ENCODE measurements around the gene PTTG2. TPM values are rescaled to one million over a fixed set of nuclear protein-coding genes. Genes with fewer than 3 reads are reported as not detected.

The PTTG2 gene
- polyA plus RNA-seq, 1 of the 3 experiments (the other 2 are of a cell fraction) = not detected

GRCh38 chr4:37960679-37961450 lies 667 bp downstream of the PTTG2 start (continued):
- TF ChIP-seq REST (IDR thresholded peaks at IDR 0.05; ENCODE audit: low read depth, low read length) = no peak

GRCh38 chr4:37964734-37965457 lies 4.7 kb downstream of the PTTG2 start:
- no peak for TF ChIP-seq FOXM1 (IDR thresholded peaks at IDR 0.05; ENCODE audit: low read depth)
- TF ChIP-seq REST (IDR thresholded peaks at IDR 0.05; ENCODE audit: low read depth, low read length) = no peak
- TF ChIP-seq SIN3A (IDR thresholded peaks at IDR 0.05; ENCODE audit: borderline replicate concordance, low read depth, low read length) = no peak
- TF ChIP-seq FOXJ3 (CRISPR knock-in tag; IDR thresholded peaks at IDR 0.05) = no peak
- no peak for TF ChIP-seq RCOR1 (IDR thresholded peaks at IDR 0.05; ENCODE audit: low read length)
- TF ChIP-seq TEAD4 (IDR thresholded peaks at IDR 0.05; ENCODE audit: borderline replicate concordance, insufficient read depth) = no peak
- TF ChIP-seq EZH2phosphoT487 (IDR thresholded peaks at IDR 0.05; ENCODE audit: borderline replicate concordance, low read depth) = no peak
- TF ChIP-seq NFIC (IDR thresholded peaks at IDR 0.05; ENCODE audit: borderline replicate concordance) = no peak
- no peak for TF ChIP-seq USF1 (IDR thresholded peaks at IDR 0.05; ENCODE audit: borderline replicate concordance, low read depth)
- TF ChIP-seq RFX5 (IDR thresholded peaks at IDR 0.05; ENCODE audit: low read length) = no peak
- no peak for TF ChIP-seq CTCF (IDR thresholded peaks at IDR 0.05)
- TF ChIP-seq ZBTB33 (IDR thresholded peaks at IDR 0.05; ENCODE audit: borderline replicate concordance, low read depth) = no peak
- TF ChIP-seq POLR2AphosphoS5 (IDR thresholded peaks at IDR 0.05; ENCODE audit: low read depth, low read length) = no peak
- Histone ChIP-seq H3K4me3 (ENCODE audit: low read depth in 2 of 2, low read length in 1 of 2) (no peak overlapping the region), H3K9me3 (no peaks in the 10 kb centered on the region), H3K79me2 (ENCODE audit: insufficient read depth) (no peaks in the 10 kb centered on the region), H3K9ac (no peak overlapping the region), H3K27me3 (ENCODE audit: insufficient read depth) (no peaks in the 10 kb centered on the region; the same call in 1 of the 2 replicates), H2AFZ (ENCODE audit: low read depth) (no peak overlapping the region), H3K9me2 (no peaks in the 10 kb centered on the region), H3K4me1 (ENCODE audit: control insufficient read depth in 1 of 2, insufficient read depth in 2 of 2, low read depth in 1 of 2, low read length in 1 of 2) (no peaks in the 10 kb centered on the region; a peak in 1 of 4 replicates), H3F3A (replicated peaks; ENCODE audit: insufficient read depth) (no peaks in the 10 kb centered on the region), H3K36me3 (replicated peaks in 1 of 2; ENCODE audit: control insufficient read depth in 1 of 2, insufficient read depth in 2 of 2, low read length in 1 of 2) (no peaks in the 10 kb centered on the region), H3K4me2 (no peak overlapping the region), H3K27ac (ENCODE audit: low read depth in 2 of 2, low read length in 1 of 2) (no peak overlapping the region), H4K20me1 (ENCODE audit: insufficient read depth) (no peaks in the 10 kb centered on the region)
- no peak for DNase-seq
- ChIA-PET POLR2A (no interaction called here), CTCF (interaction anchor here (1.0 kb wide), 1 partner anchor 12 kb away, joined by 3 read pairs; no protein-coding TSS in a partner anchor)
- 61% methylated on average over 4 of the region's 4 CpGs for WGBS (ENCODE audit: low lambda C conversion rate)

Measured in SK-N-SH (cell line).